ENCODE measurements around the gene ELK1. TPM values are rescaled to one million over a fixed set of nuclear protein-coding genes. Genes with fewer than 3 reads are reported as not detected.
"Not testable (repeated sequence)": the region's sequence is repeated elsewhere in the genome, so short reads cannot be mapped to it uniquely, and the experiment has no call there.

Gene ELK1
- total and polyA plus RNA-seq, 2 donors from 2014 or later: 10.5 to 26.9 TPM

DNA sequence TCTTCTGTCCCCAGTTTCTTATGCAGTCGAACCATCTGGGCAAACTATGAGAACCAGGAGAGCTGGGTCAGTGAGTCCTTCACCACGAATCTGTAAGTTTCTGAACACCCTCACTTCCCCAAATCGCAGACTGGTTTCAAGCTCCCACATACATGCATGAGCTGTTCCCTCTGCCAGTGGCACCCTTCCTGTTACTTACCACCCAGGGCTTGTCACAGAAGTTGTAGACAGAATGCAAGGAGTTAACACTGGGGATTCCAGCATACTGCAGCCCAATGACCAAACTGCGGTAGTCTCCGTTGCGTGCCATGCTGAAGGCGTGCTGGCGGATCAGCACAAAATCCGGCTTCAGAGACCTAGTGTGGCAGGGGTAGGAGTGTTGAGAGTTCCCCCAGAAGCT lies 45.3 kb downstream of the ELK1 start:
- no peak for DNase-seq
- intact Hi-C loops (cut with DNase I): no loop called here
- H3K9me3 ChIP-seq (ENCODE audit: control insufficient read depth in 2 of 3, insufficient read depth in 1 of 3, low read length in 3 of 3): no peaks in the 10 kb centered on the region
- H3K4me3 ChIP-seq (ENCODE audit: low read length in 3 of 3): no peak overlapping the region
- no peak overlapping the region for H3K27ac ChIP-seq (ENCODE audit: low read depth in 2 of 2, low read length in 2 of 2)
- FAIRE-seq: no peak
- TF ChIP-seq, protein P1, sequence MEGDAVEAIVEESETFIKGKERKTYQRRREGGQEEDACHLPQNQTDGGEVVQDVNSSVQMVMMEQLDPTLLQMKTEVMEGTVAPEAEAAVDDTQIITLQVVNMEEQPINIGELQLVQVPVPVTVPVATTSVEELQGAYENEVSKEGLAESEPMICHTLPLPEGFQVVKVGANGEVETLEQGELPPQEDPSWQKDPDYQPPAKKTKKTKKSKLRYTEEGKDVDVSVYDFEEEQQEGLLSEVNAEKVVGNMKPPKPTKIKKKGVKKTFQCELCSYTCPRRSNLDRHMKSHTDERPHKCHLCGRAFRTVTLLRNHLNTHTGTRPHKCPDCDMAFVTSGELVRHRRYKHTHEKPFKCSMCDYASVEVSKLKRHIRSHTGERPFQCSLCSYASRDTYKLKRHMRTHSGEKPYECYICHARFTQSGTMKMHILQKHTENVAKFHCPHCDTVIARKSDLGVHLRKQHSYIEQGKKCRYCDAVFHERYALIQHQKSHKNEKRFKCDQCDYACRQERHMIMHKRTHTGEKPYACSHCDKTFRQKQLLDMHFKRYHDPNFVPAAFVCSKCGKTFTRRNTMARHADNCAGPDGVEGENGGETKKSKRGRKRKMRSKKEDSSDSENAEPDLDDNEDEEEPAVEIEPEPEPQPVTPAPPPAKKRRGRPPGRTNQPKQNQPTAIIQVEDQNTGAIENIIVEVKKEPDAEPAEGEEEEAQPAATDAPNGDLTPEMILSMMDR (IDR thresholded peaks at IDR 0.05; ENCODE audit: borderline replicate concordance, extremely low read depth, insufficient read depth): no peak
- no peaks in the 10 kb centered on the region for H3K27me3 ChIP-seq (ENCODE audit: control insufficient read depth, insufficient read depth, low read length)
- H3K36me3 ChIP-seq (ENCODE audit: control insufficient read depth in 2 of 3, insufficient read depth in 3 of 3, low read length in 3 of 3): no peaks in the 10 kb centered on the region
- no peak overlapping the region for H3K9ac ChIP-seq (ENCODE audit: low read length in 3 of 3)
- H3K4me1 ChIP-seq (ENCODE audit: control insufficient read depth in 2 of 3, insufficient read depth in 2 of 3, low read depth in 1 of 3, low read length in 3 of 3): no peaks in the 10 kb centered on the region

DNA sequence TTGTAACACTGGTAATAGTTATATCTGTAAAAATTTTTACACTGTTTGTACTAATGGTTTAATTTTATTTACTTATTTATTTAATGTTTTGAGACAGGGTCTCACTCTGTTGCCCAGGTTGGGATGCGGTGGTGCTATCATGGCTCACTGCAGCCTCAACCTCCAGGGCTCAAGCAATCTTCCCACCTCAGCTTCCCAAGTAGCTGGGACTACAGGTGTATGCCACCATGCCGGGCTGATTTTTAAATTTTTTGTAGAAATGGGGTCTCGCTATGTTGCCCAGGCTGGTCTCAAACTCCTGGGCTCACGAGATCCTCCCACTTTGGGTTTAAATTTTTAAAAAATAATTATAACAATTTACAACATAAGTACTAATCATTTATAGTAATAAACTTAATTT lies 47.2 kb downstream of the ELK1 start:
- FAIRE-seq; H3K36me3 ChIP-seq (ENCODE audit: control insufficient read depth in 2 of 3, insufficient read depth in 3 of 3, low read length in 3 of 3); H3K4me1 ChIP-seq (ENCODE audit: control insufficient read depth in 2 of 3, insufficient read depth in 2 of 3, low read depth in 1 of 3, low read length in 3 of 3); intact Hi-C loops (cut with DNase I); H3K9ac ChIP-seq (ENCODE audit: low read length in 3 of 3); H3K4me3 ChIP-seq (ENCODE audit: low read length in 3 of 3); H3K9me3 ChIP-seq (ENCODE audit: control insufficient read depth in 2 of 3, insufficient read depth in 1 of 3, low read length in 3 of 3); DNase-seq; H3K27me3 ChIP-seq (ENCODE audit: control insufficient read depth, insufficient read depth, low read length); H3K27ac ChIP-seq (ENCODE audit: low read depth in 2 of 2, low read length in 2 of 2): not testable (repeated sequence)

DNA sequence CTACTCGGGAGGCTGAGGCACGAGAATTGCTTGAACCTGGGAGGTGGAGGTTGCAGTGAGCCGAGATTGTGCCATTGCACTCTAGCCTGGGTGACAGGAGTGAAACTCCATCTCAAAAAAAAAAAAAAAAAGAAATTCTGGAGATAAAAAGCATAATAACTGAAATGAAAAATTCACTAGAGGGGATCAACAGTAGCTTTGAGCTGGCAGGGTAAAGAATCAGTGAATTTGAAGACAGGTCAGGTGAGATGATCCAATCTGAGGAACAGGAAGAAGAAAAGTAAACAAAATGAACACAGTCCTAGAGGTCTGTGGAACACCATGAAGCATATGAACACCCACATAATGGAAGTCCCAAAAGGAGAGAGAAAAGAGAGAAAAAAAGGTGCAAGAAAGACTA lies 53.1 kb downstream of the ELK1 start:
- intact Hi-C loops (cut with DNase I): no loop called here
- H3K4me3 ChIP-seq (ENCODE audit: low read length in 3 of 3): no peak overlapping the region
- no peaks in the 10 kb centered on the region for H3K9me3 ChIP-seq (ENCODE audit: control insufficient read depth in 2 of 3, insufficient read depth in 1 of 3, low read length in 3 of 3)
- H3K27me3 ChIP-seq (ENCODE audit: control insufficient read depth, insufficient read depth, low read length): no peaks in the 10 kb centered on the region
- TF ChIP-seq, protein P1 (IDR thresholded peaks at IDR 0.05; ENCODE audit: borderline replicate concordance, extremely low read depth, insufficient read depth): no peak
- no peak for FAIRE-seq
- no peak overlapping the region for H3K9ac ChIP-seq (ENCODE audit: low read length in 3 of 3)
- no peaks in the 10 kb centered on the region for H3K36me3 ChIP-seq (ENCODE audit: control insufficient read depth in 2 of 3, insufficient read depth in 3 of 3, low read length in 3 of 3)
- H3K4me1 ChIP-seq (ENCODE audit: control insufficient read depth in 2 of 3, insufficient read depth in 2 of 3, low read depth in 1 of 3, low read length in 3 of 3): no peaks in the 10 kb centered on the region
- no peak for DNase-seq
- no peak overlapping the region for H3K27ac ChIP-seq (ENCODE audit: low read depth in 2 of 2, low read length in 2 of 2)

DNA sequence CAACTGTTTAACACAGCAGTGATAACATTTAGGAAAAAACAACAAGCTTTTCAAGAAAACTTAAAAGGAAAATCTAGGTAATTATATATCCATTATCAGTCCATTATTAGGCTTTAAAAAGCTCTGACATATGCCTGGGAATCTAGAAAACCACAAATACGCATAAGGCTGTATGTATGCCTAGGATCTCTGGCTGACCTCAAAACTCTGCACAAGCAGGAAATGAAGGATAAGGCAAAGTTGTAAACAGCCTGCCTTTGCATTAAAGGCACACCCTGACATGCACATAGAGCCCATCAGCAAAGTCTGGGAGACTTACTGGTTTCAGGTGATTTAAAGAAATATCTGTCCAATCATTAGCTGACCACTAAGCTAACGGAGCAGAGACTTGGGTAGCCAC lies 54.1 kb downstream of the ELK1 start:
- no peaks in the 10 kb centered on the region for H3K4me1 ChIP-seq (ENCODE audit: control insufficient read depth in 2 of 3, insufficient read depth in 2 of 3, low read depth in 1 of 3, low read length in 3 of 3)
- TF ChIP-seq, protein P1 (IDR thresholded peaks at IDR 0.05; ENCODE audit: borderline replicate concordance, extremely low read depth, insufficient read depth): no peak
- no peak overlapping the region for H3K9ac ChIP-seq (ENCODE audit: low read length in 3 of 3)
- DNase-seq (no peak), FAIRE-seq (no peak)
- H3K27ac ChIP-seq (ENCODE audit: low read depth in 2 of 2, low read length in 2 of 2): no peak overlapping the region
- no peaks in the 10 kb centered on the region for H3K36me3 ChIP-seq (ENCODE audit: control insufficient read depth in 2 of 3, insufficient read depth in 3 of 3, low read length in 3 of 3)
- no peak overlapping the region for H3K4me3 ChIP-seq (ENCODE audit: low read length in 3 of 3)
- H3K27me3 ChIP-seq (ENCODE audit: control insufficient read depth, insufficient read depth, low read length): no peaks in the 10 kb centered on the region
- H3K9me3 ChIP-seq (ENCODE audit: control insufficient read depth in 2 of 3, insufficient read depth in 1 of 3, low read length in 3 of 3): no peaks in the 10 kb centered on the region
- intact Hi-C loops (cut with DNase I): no loop called here

Measured in kidney (tissue), 14 donors.